ENCODE measurements around the gene SUPT5H. TPM values are rescaled to one million over a fixed set of nuclear protein-coding genes. Genes with fewer than 3 reads are reported as not detected.
A peak's percentile ranks its signal among the peaks of the same experiment; 100 is the strongest.

SUPT5H gene
- total and polyA plus RNA-seq, 2 of the 4 experiments (the other 2 are of a cell fraction): 75.3 to 116 TPM

- no peak overlapping the region for H2AFZ ChIP-seq (replicated peaks; ENCODE audit: low read length, poor library complexity)
- 57% methylated on average over 1 of the region's 1 CpG; no CpG with 5 or more reads in 1 of the 2 experiments for WGBS, 2 experiments (ENCODE audit: extremely low coverage in 2 of 2, insufficient read length in 1 of 2)
- H4K8ac ChIP-seq (ENCODE audit: low read depth in 2 of 2, low read length in 2 of 2): peak overlapping the region; percentile 94 to 95; a peak in 3 of 4 replicates
- peak overlapping the region; percentile 75; the same call in 1 of the 2 replicates for H3K18ac ChIP-seq (ENCODE audit: low read depth, low read length)
- H4K91ac ChIP-seq (ENCODE audit: insufficient read depth, low read depth, low read length): peak overlapping the region; percentile 98
- H3K9me1 ChIP-seq (ENCODE audit: insufficient read depth, low read length): peaks cover 6% of the 10 kb centered on the region; the same call in 1 of the 2 replicates
- peak overlapping the region; percentile 97 for H3K27ac ChIP-seq (ENCODE audit: insufficient read depth, low read length)
- TF ChIP-seq MXI1 (IDR thresholded peaks at IDR 0.05; ENCODE audit: borderline replicate concordance, low read depth, low read length) (no peak), RFX5 (IDR thresholded peaks at IDR 0.05; ENCODE audit: low read depth, low read length) (no peak), NFE2L2 (IDR thresholded peaks at IDR 0.05; ENCODE audit: low read depth, low read length) (0 out of 2 replicates have a peak, but pooled peaks have one; percentile 1), CTCF (conservative IDR thresholded peaks at IDR 0.05; ENCODE audit: low read depth, low read length) (no peak), RAD21 (IDR thresholded peaks at IDR 0.05; ENCODE audit: low read length) (no peak), BHLHE40 (IDR thresholded peaks at IDR 0.05; ENCODE audit: low read depth, low read length) (no peak)
- H2BK5ac ChIP-seq (ENCODE audit: low read depth, low read length, poor library complexity, severe bottlenecking): peak overlapping the region; percentile 85
- H2BK15ac ChIP-seq (ENCODE audit: low read depth, low read length): peak overlapping the region; percentile 40; the same call in 1 of the 3 replicates
- peak overlapping the region; percentile 98 for H3K4ac ChIP-seq (ENCODE audit: low read depth, low read length)
- peak overlapping the region; percentile 59; the same call in 1 of the 2 replicates for H3K56ac ChIP-seq (ENCODE audit: extremely low read depth, insufficient read depth, low read length)
- peaks cover 27% of the 10 kb centered on the region for H3K4me1 ChIP-seq (ENCODE audit: control insufficient read depth, insufficient read depth, low read length)
- H2AK5ac ChIP-seq (ENCODE audit: low read depth, low read length): peak overlapping the region; percentile 98
- DNase-seq (no peak), ATAC-seq (ENCODE audit: low read depth) (no peak)
- H3K4me3 ChIP-seq (ENCODE audit: insufficient read depth, low read depth, low read length): no peak overlapping the region
- intact Hi-C loops (cut with micrococcal nuclease): no loop called here
- ChIA-PET POLR2A (ENCODE audit: unreplicated experiment) (interaction anchor here (0.9 to 1.0 kb wide), 2 partner anchors 9 to 13 kb away, joined by 3 to 5 read pairs; no protein-coding TSS in a partner anchor), CTCF (interaction anchor here (2.3 kb wide), 1 partner anchor 13 kb away, joined by 28 read pairs; no protein-coding TSS in a partner anchor)
- in situ Hi-C loops (cut with MboI; ENCODE audit: low sequenced_read_pairs): no loop called here
- dilution Hi-C loops (cut with HindIII; ENCODE audit: low sequenced_read_pairs, unreplicated experiment): no loop called here
- peak overlapping the region; percentile 87 for H4K5ac ChIP-seq (ENCODE audit: low read depth, low read length)
- H3K23ac ChIP-seq (ENCODE audit: low read depth, low read length): peak overlapping the region; percentile 81
- H3K27me3 ChIP-seq (ENCODE audit: control insufficient read depth, insufficient read depth, low read length): no peaks in the 10 kb centered on the region
- peak overlapping the region; percentile 99 for H3K14ac ChIP-seq (replicated peaks; ENCODE audit: low read depth, low read length)
- H3K4me2 ChIP-seq (ENCODE audit: low read depth, low read length): peak overlapping the region; percentile 71; the same call in 1 of the 2 replicates
- peaks cover 48% of the 10 kb centered on the region for H4K20me1 ChIP-seq (ENCODE audit: insufficient read depth, low read length)
- H2BK20ac ChIP-seq (ENCODE audit: low read depth, low read length): peak overlapping the region; percentile 55; the same call in 1 of the 2 replicates
- H2BK120ac ChIP-seq (ENCODE audit: low read depth, low read length): peak overlapping the region; percentile 83
- H2AK9ac ChIP-seq (replicated peaks; ENCODE audit: low read depth, low read length, poor library complexity): peak overlapping the region; percentile 65
- H3K79me1 ChIP-seq (ENCODE audit: low read depth in 1 of 2, low read length in 2 of 2): peaks cover 8 to 45% of the 10 kb centered on the region in 2 experiments; a peak in 3 of 4 replicates
- BruUV-seq (replicated peaks): no TSS peak
- peaks cover 20% of the 10 kb centered on the region for H3K36me3 ChIP-seq (ENCODE audit: control insufficient read depth, insufficient read depth, low read length)
- H3K9ac ChIP-seq (ENCODE audit: low read depth, low read length): peak overlapping the region; percentile 92
- no peaks in the 10 kb centered on the region for H3K9me3 ChIP-seq (ENCODE audit: control insufficient read depth, insufficient read depth, low read length)
Observed at GRCh38 chr19:39410831-39411080, 34.6 kb upstream of the SUPT5H start.
